Breast epithelium (tissue), 4 donors: ENCODE data around the gene IL12RB1. TPM values are rescaled to one million over a fixed set of nuclear protein-coding genes. Genes with fewer than 3 reads are reported as not detected.

Source experiments
- DNase-seq, 2 donors: peaks; one replicate each; pipeline ENCODE4 v3.0.0-alpha.2; 2019; ENCODE audit warnings: low spot score in 2 of 2
- H3K27ac ChIP-seq, 2 donors: fragments of 200-600 bp; sonication (generic) in 1 of 2; one replicate each; pipeline ENCODE4 v1.5.1; 2016 to 2019; ENCODE audit warnings: mild to moderate bottlenecking in 1 of 2
- H3K27me3 ChIP-seq, 2 donors: fragments of 200-600 bp; sonication (generic) in 1 of 2; one replicate each; pipeline versions ENCODE4 v1.5.1 to v1.6.0; 2017 to 2019; ENCODE audit warnings: control low read depth in 1 of 2, mild to moderate bottlenecking in 1 of 2
- H3K36me3 ChIP-seq: fragments of 200-600 bp; one replicate; pipeline ENCODE4 v1.5.1; 2019
- H3K4me1 ChIP-seq, 2 donors: fragments of 200-600 bp; sonication (generic); one replicate each; pipeline ENCODE4 v1.5.1; 2016 to 2019; ENCODE audit warnings: control low read depth in 1 of 2
- H3K4me3 ChIP-seq, 3 donors: fragments of 200-600 bp; sonication (generic); 1 replicate in 2 of 3; 2 replicates in 1 of 3; pipeline ENCODE4 v1.5.1; 2016 to 2019; ENCODE audit warnings: mild to moderate bottlenecking in 3 of 3, moderate library complexity in 2 of 3
- H3K9me3 ChIP-seq, 2 donors: fragments of 200-600 bp; sonication (generic) in 1 of 2; one replicate each; pipeline ENCODE4 v1.5.1; 2016 to 2019; ENCODE audit warnings: control low read depth in 1 of 2
- POLR2A ChIP-seq: fragments of 450-650 bp; IDR thresholded peaks from one replicate; pipeline ENCODE4 v1.6.1; 2016; ENCODE audit warnings: antibody characterized with exemption, mild to moderate bottlenecking, moderate library complexity
- POLR2AphosphoS5 ChIP-seq, 3 donors: sonication (generic); formaldehyde crosslinking; IDR thresholded peaks; one replicate each; pipeline ENCODE4 v1.6.1; 2017; ENCODE audit warnings: antibody characterized with exemption in 3 of 3
- intact Hi-C: fragments of 100-400 bp; cut with DNase I; formaldehyde crosslinking; loops from one replicate; pipeline ENCODE4 v1.15.1; 2023; ENCODE audit warnings: low total_unique reads
- total RNA-seq, 3 donors: library from RNA; depleted of rRNA; stranded (reverse); fragments of >200 nt; gene quantifications; one replicate each; pipeline ENCODE4 v1.1.0, GENCODE V29; 2016
- TF ChIP-seq, protein P1 (sequence below), 3 donors: fragments of 450-650 bp; IDR thresholded peaks; one replicate each; pipeline ENCODE4 v1.5.1; 2016 to 2017; ENCODE audit warnings: antibody characterized with exemption in 3 of 3, mild to moderate bottlenecking in 3 of 3, moderate library complexity in 3 of 3

Gene IL12RB1
- 1 to 10 TPM in 2 of 3 donors, under 1 TPM in 1; 0.98 to 2.1 (median 1.6) TPM for total RNA-seq

DNA sequence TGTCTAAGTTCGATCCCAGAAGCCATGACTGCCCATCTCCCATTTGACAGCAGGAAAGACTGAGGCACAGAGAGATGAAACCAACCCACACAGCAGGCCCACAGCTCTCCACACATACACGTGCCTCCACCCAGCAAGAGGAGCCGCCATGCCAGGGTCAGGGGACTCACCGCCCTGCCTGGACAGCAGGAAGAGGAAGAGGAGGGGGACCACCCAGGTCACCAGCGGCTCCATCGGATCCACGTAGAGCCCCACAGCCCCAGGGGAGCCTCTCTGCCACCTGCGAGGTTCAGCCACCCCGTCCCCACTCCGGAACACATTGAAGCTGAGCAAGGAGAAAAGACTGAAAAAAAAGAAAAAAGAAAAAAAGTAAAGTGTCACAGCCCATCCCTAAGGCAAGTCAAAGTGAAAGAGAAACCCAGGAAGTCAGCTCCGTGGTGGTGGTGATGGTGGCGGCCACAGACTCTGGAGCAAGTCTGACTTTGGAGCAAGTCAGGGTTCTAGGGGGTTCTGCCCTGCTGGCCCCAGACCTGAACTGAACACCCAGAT is at the start of gene IL12RB1:
TSS of gene IL12RB1 (minus strand) at position 345 of the 549 bp plus-strand sequence. CDS start at position 234, 111 bp downstream.
- intact Hi-C loops = no loop called here
- DNase-seq = no peak
- Histone ChIP-seq H3K9me3 (no peaks in the 10 kb centered on the region), H3K4me1 (no peaks in the 10 kb centered on the region), H3K27ac (no peak within 1 kb of the TSS), H3K4me3 (peak within 1 kb of the TSS; percentile 27 to 49 (median 36)), H3K36me3 (no peaks in the 10 kb centered on the region), H3K27me3 (no peaks in the 10 kb centered on the region)
- TF ChIP-seq POLR2AphosphoS5 (IDR thresholded peaks at IDR 0.05) = no peak
- no peak for TF ChIP-seq POLR2A
- TF ChIP-seq, protein P1, sequence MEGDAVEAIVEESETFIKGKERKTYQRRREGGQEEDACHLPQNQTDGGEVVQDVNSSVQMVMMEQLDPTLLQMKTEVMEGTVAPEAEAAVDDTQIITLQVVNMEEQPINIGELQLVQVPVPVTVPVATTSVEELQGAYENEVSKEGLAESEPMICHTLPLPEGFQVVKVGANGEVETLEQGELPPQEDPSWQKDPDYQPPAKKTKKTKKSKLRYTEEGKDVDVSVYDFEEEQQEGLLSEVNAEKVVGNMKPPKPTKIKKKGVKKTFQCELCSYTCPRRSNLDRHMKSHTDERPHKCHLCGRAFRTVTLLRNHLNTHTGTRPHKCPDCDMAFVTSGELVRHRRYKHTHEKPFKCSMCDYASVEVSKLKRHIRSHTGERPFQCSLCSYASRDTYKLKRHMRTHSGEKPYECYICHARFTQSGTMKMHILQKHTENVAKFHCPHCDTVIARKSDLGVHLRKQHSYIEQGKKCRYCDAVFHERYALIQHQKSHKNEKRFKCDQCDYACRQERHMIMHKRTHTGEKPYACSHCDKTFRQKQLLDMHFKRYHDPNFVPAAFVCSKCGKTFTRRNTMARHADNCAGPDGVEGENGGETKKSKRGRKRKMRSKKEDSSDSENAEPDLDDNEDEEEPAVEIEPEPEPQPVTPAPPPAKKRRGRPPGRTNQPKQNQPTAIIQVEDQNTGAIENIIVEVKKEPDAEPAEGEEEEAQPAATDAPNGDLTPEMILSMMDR (IDR thresholded peaks at IDR 0.05) = no peak

DNA sequence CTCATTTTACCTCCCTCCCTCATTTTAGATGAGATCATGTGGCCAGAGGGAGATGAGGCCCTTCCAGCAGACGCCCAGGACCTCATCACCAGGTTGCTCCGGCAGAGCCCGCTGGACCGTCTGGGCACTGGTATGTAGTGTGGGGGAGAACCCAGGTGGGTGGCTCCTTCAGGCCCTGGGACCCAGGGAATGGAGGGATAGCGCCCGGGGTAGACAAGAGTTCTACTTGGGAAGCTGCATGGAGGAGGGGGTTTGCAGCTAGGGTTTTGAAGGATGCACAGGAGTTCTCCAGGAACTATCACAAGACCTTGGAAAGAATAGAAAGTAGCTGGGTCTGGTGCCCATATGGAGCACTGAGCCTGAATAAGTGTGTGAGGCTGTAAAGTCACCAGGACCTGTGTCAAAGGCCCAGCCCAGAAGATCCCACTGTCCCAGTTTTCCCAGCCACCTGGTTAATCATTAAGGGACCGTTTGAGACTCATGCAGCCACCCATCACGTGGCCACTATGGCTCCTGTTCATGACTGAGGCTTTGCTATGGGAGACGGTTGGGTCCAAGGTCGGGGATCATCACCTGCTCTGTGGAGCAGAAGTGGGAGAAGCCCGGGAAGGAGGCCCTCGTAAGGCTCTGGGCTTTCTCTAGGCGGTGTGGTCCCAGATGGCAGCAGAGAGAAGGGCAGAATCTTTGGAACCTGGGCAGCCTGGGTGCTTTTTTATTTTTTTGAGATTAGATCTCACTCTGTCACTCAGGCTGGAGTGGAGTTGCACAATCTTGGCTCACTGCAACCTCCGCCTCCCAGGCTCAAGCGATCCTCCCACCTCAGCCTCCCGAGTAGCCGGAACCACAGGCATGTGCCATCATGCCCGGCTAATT is 49.2 kb upstream of the IL12RB1 start:
- no peak for DNase-seq

DNA sequence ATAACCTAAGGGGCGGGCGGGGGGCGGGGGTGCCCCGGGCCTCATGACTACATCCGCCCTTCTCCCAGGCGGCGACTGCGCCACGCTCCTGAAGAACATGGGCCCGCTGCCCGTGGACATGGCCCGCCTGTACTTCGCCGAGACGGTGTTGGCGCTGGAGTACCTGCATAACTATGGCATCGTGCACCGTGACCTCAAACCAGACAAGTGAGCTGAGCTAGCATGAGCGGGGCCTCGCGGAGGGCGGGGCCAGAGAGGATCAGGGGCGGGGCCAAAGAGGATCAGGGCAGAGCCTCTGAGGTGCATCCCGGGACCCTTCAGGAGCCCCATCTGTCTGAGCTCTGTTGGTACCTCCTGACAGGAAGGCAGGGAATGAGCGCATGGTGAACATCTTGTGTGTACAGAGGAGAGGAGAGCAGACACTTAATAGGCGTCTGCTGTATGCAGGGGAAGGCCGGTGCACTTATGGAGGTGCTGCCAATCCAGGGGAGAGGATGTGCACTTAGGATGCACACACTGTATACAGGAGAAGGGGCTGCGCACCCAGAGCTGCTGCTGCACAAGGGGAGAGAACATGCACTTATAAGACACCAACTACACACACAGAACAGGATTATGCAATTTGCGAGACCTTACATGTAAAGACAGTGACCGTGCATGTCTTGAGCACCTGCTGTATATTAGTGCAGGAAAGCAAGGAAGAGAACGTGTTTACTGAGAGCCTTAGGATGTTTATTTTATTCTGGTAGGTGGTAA is 45.3 kb upstream of the IL12RB1 start:
- Histone ChIP-seq H3K9me3 (no peaks in the 10 kb centered on the region), H3K27ac (no peak overlapping the region), H3K36me3 (no peaks in the 10 kb centered on the region), H3K4me3 (no peak overlapping the region), H3K4me1 (no peaks in the 10 kb centered on the region), H3K27me3 (no peaks in the 10 kb centered on the region)
- intact Hi-C loops = no loop called here
- TF ChIP-seq POLR2AphosphoS5 (IDR thresholded peaks at IDR 0.05) = no peak
- TF ChIP-seq, protein P1 (IDR thresholded peaks at IDR 0.05) = no peak
- no peak for TF ChIP-seq POLR2A
- DNase-seq = no peak

More for the DNA sequence above, 49.2 kb upstream of the IL12RB1 start:
- intact Hi-C loops = no loop called here
- no peaks in the 10 kb centered on the region for H3K4me1 ChIP-seq
- no peaks in the 10 kb centered on the region for H3K9me3 ChIP-seq
- H3K27me3 ChIP-seq = no peaks in the 10 kb centered on the region
- no peak overlapping the region for H3K4me3 ChIP-seq
- no peak for TF ChIP-seq POLR2A
- TF ChIP-seq POLR2AphosphoS5 (IDR thresholded peaks at IDR 0.05) = no peak
- TF ChIP-seq, protein P1 (IDR thresholded peaks at IDR 0.05) = no peak
- no peaks in the 10 kb centered on the region for H3K36me3 ChIP-seq
- no peak overlapping the region for H3K27ac ChIP-seq

DNA sequence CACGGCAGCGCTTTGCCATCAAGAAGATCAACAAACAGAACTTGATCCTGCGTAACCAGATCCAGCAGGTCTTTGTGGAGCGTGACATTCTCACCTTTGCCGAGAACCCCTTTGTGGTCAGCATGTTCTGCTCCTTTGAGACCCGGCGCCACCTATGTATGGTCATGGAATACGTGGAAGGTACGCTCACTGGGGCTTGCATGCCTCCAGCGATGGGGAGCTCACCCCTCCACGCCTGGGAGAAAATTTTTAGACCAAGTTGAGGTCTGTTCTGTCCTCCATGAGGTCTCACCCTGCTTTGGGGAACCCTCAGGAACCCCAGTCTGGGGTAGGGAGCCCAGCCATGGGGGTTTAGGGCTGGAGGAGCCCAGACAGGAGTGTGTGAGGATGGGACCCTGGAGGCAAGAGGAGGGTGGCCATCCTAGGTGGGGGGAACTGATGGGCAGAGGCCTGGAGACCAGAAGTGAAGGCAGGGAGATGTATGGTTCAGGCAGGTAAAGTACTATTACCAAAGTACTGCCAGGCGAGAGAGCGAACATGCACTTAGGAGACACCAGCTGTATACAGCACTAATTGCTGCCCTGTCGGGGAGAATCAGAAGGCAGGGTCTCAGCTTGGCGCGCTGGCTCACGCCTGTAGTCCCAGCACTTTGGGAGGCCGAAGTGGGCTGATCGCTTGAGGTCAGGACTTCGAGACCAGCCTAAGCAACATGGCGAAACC is 43.9 kb upstream of the IL12RB1 start:
- TF ChIP-seq, protein P1 (IDR thresholded peaks at IDR 0.05) = no peak
- TF ChIP-seq POLR2A (no peak), POLR2AphosphoS5 (IDR thresholded peaks at IDR 0.05) (no peak)
- no peaks in the 10 kb centered on the region for H3K36me3 ChIP-seq
- no peaks in the 10 kb centered on the region for H3K4me1 ChIP-seq
- DNase-seq = no peak
- H3K27ac ChIP-seq = no peak overlapping the region
- intact Hi-C loops = no loop called here
- no peaks in the 10 kb centered on the region for H3K27me3 ChIP-seq
- H3K9me3 ChIP-seq = no peaks in the 10 kb centered on the region
- no peak overlapping the region for H3K4me3 ChIP-seq
